ENCODE results near the gene TMEM163. TPM values are rescaled to one million over a fixed set of nuclear protein-coding genes. Genes with fewer than 3 reads are reported as not detected.
"Not testable (repeated sequence)": the region's sequence is repeated elsewhere in the genome, so short reads cannot be mapped to it uniquely, and the experiment has no call there.

The TMEM163 gene
- polyA plus RNA-seq, 1 donor = 0.72 TPM

GRCh38 chr2:134479696-134480330 lies 239.0 kb downstream of the TMEM163 start:
- DNase-seq = no peak

GRCh38 chr2:134476982-134477381 lies 241.8 kb downstream of the TMEM163 start:
- DNase-seq = not testable (repeated sequence)

GRCh38 chr2:134470561-134471168 lies 248.1 kb downstream of the TMEM163 start:
- DNase-seq = no peak

GRCh38 chr2:134469516-134470115 lies 249.2 kb downstream of the TMEM163 start:
- DNase-seq = no peak

- no peak for DNase-seq
Measured at GRCh38 chr2:134468776-134469175, 250.0 kb downstream of the TMEM163 start.

GRCh38 chr2:134468164-134468563 lies 250.6 kb downstream of the TMEM163 start:
- DNase-seq = no peak

- DNase-seq = no peak
Measured at GRCh38 chr2:134466141-134466540, 252.7 kb downstream of the TMEM163 start.

- DNase-seq = no peak
Measured at GRCh38 chr2:134465228-134466105, 253.3 kb downstream of the TMEM163 start.

- no peak for DNase-seq
Measured at GRCh38 chr2:134463699-134464022, 255.1 kb downstream of the TMEM163 start.

- no peak for DNase-seq
Measured at GRCh38 chr2:134462791-134463698, 255.8 kb downstream of the TMEM163 start.

- no peak for DNase-seq
Measured at GRCh38 chr2:134462275-134462674, 256.5 kb downstream of the TMEM163 start.

GRCh38 chr2:134461511-134461910 lies 257.3 kb downstream of the TMEM163 start:
- no peak for DNase-seq

GRCh38 chr2:134460583-134460998 lies 258.2 kb downstream of the TMEM163 start:
- DNase-seq = no peak

GRCh38 chr2:134459706-134460406 lies 258.9 kb downstream of the TMEM163 start:
- DNase-seq = no peak

GRCh38 chr2:134458950-134459349 lies 259.9 kb downstream of the TMEM163 start:
- DNase-seq = no peak

- no peak for DNase-seq
Measured at GRCh38 chr2:134458473-134458853, 260.3 kb downstream of the TMEM163 start.

- DNase-seq = no peak
Measured at GRCh38 chr2:134457765-134458472, 260.9 kb downstream of the TMEM163 start.

- no peak for DNase-seq
Measured at GRCh38 chr2:134457353-134457752, 261.4 kb downstream of the TMEM163 start.

- no peak for DNase-seq
Measured at GRCh38 chr2:134455426-134455825, 263.4 kb downstream of the TMEM163 start.

- no peak for DNase-seq
Measured at GRCh38 chr2:134454931-134455330, 263.9 kb downstream of the TMEM163 start.

- DNase-seq = no peak
Measured at GRCh38 chr2:134454426-134454825, 264.4 kb downstream of the TMEM163 start.
